GM10266 (cell line): Measurements from ENCODE around the gene BTBD3.

Source experiments
- DNase-seq: peaks from one replicate; pipeline ENCODE4 v3.0.0; 2012; ENCODE audit errors: extremely low spot score
- CTCF ChIP-seq: IDR thresholded peaks from 2 replicates; pipeline ENCODE4 v1.5.1; 2012; ENCODE audit warnings: mild to moderate bottlenecking, low read depth; ENCODE audit not compliant: control insufficient read depth, insufficient read depth; ENCODE audit errors: missing control alignments

The BTBD3 gene

GRCh38 chr20:11924923-11925322, 7.2 kb downstream of the BTBD3 start:
- DNase-seq, result no peak
- TF ChIP-seq CTCF, result no peak

GRCh38 chr20:11926292-11926998, 8.8 kb downstream of the BTBD3 start:
- DNase-seq, result no peak
- TF ChIP-seq CTCF, result no peak

GRCh38 chr20:11929947-11930346, 12.3 kb downstream of the BTBD3 start:
- DNase-seq, result no peak

GRCh38 chr20:11935212-11936154, 17.8 kb downstream of the BTBD3 start:
- no peak for DNase-seq
- no peak for TF ChIP-seq CTCF

More at GRCh38 chr20:11929947-11930346, 12.3 kb downstream of the BTBD3 start:
- no peak for TF ChIP-seq CTCF

- no peak for TF ChIP-seq CTCF
- no peak for DNase-seq
These were observed 18.5 kb downstream of the BTBD3 start for GRCh38 chr20:11936157-11936556.

GRCh38 chr20:11937230-11937629, 19.5 kb downstream of the BTBD3 start:
- no peak for TF ChIP-seq CTCF
- DNase-seq, result no peak
